Measurements from ENCODE around the gene CIITA. TPM values are rescaled to one million over a fixed set of nuclear protein-coding genes. Genes with fewer than 3 reads are reported as not detected.
"Not testable (repeated sequence)": the region's sequence is repeated elsewhere in the genome, so short reads cannot be mapped to it uniquely, and the experiment has no call there.

CIITA gene, protein sequence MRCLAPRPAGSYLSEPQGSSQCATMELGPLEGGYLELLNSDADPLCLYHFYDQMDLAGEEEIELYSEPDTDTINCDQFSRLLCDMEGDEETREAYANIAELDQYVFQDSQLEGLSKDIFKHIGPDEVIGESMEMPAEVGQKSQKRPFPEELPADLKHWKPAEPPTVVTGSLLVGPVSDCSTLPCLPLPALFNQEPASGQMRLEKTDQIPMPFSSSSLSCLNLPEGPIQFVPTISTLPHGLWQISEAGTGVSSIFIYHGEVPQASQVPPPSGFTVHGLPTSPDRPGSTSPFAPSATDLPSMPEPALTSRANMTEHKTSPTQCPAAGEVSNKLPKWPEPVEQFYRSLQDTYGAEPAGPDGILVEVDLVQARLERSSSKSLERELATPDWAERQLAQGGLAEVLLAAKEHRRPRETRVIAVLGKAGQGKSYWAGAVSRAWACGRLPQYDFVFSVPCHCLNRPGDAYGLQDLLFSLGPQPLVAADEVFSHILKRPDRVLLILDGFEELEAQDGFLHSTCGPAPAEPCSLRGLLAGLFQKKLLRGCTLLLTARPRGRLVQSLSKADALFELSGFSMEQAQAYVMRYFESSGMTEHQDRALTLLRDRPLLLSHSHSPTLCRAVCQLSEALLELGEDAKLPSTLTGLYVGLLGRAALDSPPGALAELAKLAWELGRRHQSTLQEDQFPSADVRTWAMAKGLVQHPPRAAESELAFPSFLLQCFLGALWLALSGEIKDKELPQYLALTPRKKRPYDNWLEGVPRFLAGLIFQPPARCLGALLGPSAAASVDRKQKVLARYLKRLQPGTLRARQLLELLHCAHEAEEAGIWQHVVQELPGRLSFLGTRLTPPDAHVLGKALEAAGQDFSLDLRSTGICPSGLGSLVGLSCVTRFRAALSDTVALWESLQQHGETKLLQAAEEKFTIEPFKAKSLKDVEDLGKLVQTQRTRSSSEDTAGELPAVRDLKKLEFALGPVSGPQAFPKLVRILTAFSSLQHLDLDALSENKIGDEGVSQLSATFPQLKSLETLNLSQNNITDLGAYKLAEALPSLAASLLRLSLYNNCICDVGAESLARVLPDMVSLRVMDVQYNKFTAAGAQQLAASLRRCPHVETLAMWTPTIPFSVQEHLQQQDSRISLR
- 1 to 10 TPM; 4.5 to 9.6 TPM for total RNA-seq

- peak within 1 kb of the TSS; percentile 58 for H3K27ac ChIP-seq
- TF ChIP-seq, protein P1, sequence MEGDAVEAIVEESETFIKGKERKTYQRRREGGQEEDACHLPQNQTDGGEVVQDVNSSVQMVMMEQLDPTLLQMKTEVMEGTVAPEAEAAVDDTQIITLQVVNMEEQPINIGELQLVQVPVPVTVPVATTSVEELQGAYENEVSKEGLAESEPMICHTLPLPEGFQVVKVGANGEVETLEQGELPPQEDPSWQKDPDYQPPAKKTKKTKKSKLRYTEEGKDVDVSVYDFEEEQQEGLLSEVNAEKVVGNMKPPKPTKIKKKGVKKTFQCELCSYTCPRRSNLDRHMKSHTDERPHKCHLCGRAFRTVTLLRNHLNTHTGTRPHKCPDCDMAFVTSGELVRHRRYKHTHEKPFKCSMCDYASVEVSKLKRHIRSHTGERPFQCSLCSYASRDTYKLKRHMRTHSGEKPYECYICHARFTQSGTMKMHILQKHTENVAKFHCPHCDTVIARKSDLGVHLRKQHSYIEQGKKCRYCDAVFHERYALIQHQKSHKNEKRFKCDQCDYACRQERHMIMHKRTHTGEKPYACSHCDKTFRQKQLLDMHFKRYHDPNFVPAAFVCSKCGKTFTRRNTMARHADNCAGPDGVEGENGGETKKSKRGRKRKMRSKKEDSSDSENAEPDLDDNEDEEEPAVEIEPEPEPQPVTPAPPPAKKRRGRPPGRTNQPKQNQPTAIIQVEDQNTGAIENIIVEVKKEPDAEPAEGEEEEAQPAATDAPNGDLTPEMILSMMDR (IDR thresholded peaks at IDR 0.05) = no peak
- peaks cover 10% of the 10 kb centered on the region for H3K4me1 ChIP-seq
- peak; percentile 51 for DNase-seq
- H3K36me3 ChIP-seq = no peaks in the 10 kb centered on the region
- H3K9me3 ChIP-seq = no peaks in the 10 kb centered on the region
- intact Hi-C loops (cut with DNase I) = no loop called here
- peak within 1 kb of the TSS; percentile 70 for H3K4me3 ChIP-seq
- peak within 1 kb of the TSS in 1 of 2 donors; percentile 6 for H3K9ac ChIP-seq (ENCODE audit: low read depth in 2 of 2, low read length in 2 of 2)
- no peaks in the 10 kb centered on the region for H3K27me3 ChIP-seq
Observed at GRCh38 chr16:10876799-10877341, at the start of gene CIITA. CIITA (plus strand) TSS chr16:10877202; CDS start chr16:10877331, 129 bp downstream.

DNA sequence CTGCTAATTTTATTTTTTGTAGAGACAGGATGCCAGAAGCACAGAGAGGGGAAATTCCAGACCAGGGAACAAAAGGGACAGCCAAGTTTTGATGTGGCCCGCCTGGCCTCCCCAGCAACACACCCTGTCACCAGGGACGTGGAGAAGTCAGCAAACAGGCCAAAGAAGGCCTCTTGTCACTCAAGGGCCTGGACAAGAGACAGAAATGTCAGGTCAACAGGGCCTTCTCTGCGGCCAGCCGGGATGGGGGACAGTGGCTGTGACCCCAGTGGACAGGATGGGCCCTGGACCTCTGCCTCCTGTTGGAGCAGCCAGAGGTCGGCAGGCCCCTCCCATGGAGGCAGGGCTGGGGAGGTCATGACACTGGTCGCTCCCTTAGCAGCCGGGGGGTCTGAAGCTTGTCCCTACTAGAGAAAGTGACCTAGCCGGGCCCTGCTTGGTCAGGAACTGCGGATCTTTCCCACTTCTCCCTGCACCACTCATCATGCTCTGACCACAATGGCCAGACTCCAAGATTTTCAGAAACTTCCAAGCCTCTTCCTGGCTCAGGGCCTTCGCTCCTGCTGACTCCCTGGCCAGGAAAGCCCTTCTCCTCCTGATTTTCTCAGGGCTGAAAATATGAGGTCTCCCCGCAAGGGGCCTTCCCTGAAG lies 49.2 kb upstream of the CIITA start:
- H3K4me1 ChIP-seq = peaks cover 9% of the 10 kb centered on the region
- peak overlapping the region; percentile 80 for H3K27ac ChIP-seq
- H3K4me3 ChIP-seq = no peak overlapping the region
- no peaks in the 10 kb centered on the region for H3K36me3 ChIP-seq
- peak; percentile 52 for DNase-seq
- H3K9ac ChIP-seq (ENCODE audit: low read depth in 2 of 2, low read length in 2 of 2) = peak overlapping the region; percentile 24 to 38
- TF ChIP-seq, protein P1 (IDR thresholded peaks at IDR 0.05) = no peak
- intact Hi-C loops (cut with DNase I) = no loop called here
- no peaks in the 10 kb centered on the region for H3K9me3 ChIP-seq
- H3K27me3 ChIP-seq = no peaks in the 10 kb centered on the region

DNA sequence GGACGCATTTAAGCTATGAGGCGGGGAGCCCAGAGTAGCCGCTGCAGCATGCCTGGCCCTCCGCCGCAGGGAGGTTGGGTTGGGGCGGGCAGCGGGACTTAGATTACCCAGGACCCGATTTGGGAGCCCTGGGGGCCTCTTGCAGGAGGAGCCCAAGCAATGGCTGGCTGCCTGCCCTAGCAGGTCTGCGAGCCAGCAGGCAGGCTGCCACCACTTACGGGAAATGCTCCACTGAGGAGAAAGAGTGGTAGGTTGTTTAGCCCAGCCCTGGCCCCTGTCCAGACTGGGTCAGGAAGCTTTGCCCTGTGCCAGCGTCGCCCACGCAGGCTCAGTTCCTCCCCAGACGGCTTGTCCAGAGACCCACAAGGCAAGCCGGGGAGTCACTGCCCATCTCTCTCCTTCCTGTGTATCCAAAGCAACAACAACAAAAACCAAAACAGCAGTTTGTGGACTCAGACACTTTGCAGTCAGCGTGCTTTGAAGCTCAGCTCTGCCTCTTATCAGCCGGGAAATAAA lies 48.1 kb upstream of the CIITA start:
- intact Hi-C loops (cut with DNase I) = no loop called here

DNA sequence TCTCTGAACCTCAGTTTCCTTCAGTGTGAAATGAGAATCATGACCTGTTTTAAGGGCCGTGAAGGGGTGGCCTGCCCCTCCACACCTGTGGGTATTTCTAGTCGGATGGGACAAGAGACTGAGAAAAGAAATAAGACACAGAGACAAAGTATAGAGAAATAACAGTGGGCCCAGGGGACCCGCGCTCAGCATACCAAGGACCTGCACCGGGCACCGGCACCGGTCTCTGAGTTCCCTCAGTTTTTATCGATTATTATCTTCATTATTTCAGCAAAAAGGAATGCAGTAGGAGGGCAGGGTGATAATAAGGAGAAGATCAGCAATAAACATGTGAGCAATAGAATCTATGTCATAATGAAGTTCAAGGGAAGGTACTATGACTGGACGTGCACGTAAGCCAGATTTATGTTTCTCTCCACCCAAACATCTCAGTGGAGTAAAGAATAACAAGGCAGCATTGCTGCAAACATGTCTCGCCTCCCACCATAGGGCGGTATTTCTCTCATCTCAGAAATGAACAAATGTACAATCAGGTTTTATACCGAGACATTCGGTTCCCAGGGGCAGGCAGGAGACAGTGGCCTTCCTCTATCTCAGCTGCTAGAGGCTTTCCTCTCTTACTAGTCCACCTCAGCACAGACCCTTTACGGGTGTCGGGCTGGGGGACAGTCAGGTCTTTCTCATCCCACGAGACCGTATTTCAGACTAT lies 47.5 kb upstream of the CIITA start:
- not testable (repeated sequence) for H3K36me3 ChIP-seq, H3K4me3 ChIP-seq, DNase-seq, H3K4me1 ChIP-seq, H3K9me3 ChIP-seq, H3K27me3 ChIP-seq
- Histone ChIP-seq H3K9ac (ENCODE audit: low read depth in 2 of 2, low read length in 2 of 2) (peak overlapping the region in 1 of 2 donors; percentile 38), H3K27ac (peak overlapping the region; percentile 80)
- intact Hi-C loops (cut with DNase I) = loop anchor here (10.0 kb wide), 1 partner anchor 65 kb away; no protein-coding TSS in a partner anchor

More for the DNA sequence above, 48.1 kb upstream of the CIITA start:
- peak; percentile 78 for DNase-seq
- TF ChIP-seq, protein P1 (IDR thresholded peaks at IDR 0.05) = no peak
- peaks cover 9% of the 10 kb centered on the region for H3K4me1 ChIP-seq
- peak overlapping the region; percentile 80 for H3K27ac ChIP-seq
- no peaks in the 10 kb centered on the region for H3K9me3 ChIP-seq
- peak overlapping the region; percentile 38 to 43 for H3K9ac ChIP-seq (ENCODE audit: low read depth in 2 of 2, low read length in 2 of 2)
- H3K36me3 ChIP-seq = no peaks in the 10 kb centered on the region
- H3K4me3 ChIP-seq = peak overlapping the region; percentile 15
- no peaks in the 10 kb centered on the region for H3K27me3 ChIP-seq

DNA sequence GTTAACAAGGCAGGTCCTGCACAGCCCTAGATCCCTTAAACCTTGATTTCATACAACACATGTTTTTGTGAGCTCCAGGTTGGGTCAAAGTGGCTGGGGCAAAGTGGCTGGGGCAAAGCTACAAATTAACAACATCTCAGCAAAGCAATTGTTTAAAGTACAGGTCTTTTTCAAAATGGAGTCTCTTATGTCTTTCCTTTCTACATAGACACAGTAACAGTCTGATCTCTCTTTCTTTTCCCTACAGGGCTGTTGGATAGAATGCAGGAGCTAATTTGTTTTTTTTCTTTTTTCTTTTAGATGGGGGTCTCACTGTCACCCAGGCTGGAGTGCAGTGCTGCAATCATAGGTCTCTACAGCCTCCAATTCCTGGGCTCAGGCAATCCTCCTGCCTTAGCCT lies 46.8 kb upstream of the CIITA start:
- H3K36me3 ChIP-seq; H3K4me3 ChIP-seq; DNase-seq; H3K4me1 ChIP-seq; H3K9ac ChIP-seq (ENCODE audit: low read depth in 2 of 2, low read length in 2 of 2); H3K27ac ChIP-seq; H3K27me3 ChIP-seq; H3K9me3 ChIP-seq: not testable (repeated sequence)
- intact Hi-C loops (cut with DNase I) = loop anchor here (10.0 kb wide), 1 partner anchor 65 kb away; no protein-coding TSS in a partner anchor

Data from colonic mucosa (tissue), 4 donors.